HEK293T (cell line): ENCODE measurements around the gene CUL4B.

Experiments used
- ELF4 ChIP-seq: fragments of 450-650 bp; IDR thresholded peaks from 2 replicates; pipeline ENCODE4 v1.6.1; 2017; ENCODE audit warnings: antibody characterized with exemption
- FOXA1 ChIP-seq: fragments of 450-650 bp; IDR thresholded peaks from 2 replicates; pipeline ENCODE4 v1.6.1; 2016; ENCODE audit warnings: mild to moderate bottlenecking
- FOXK2 ChIP-seq: fragments of 450-650 bp; IDR thresholded peaks from 2 replicates; pipeline ENCODE4 v1.6.1; 2016; ENCODE audit warnings: mild to moderate bottlenecking
- FOXM1 ChIP-seq: fragments of 450-650 bp; IDR thresholded peaks from 2 replicates; pipeline ENCODE4 v1.6.1; 2017; ENCODE audit warnings: mild to moderate bottlenecking, borderline replicate concordance
- HDGF ChIP-seq: fragments of 450-650 bp; IDR thresholded peaks from 2 replicates; pipeline ENCODE4 v1.6.1; 2017; ENCODE audit warnings: antibody characterized with exemption, borderline replicate concordance
- L3MBTL2 ChIP-seq: fragments of 450-650 bp; conservative IDR thresholded peaks from 2 replicates; pipeline ENCODE4 v1.6.1; 2016; ENCODE audit warnings: mild to moderate bottlenecking
- NFRKB ChIP-seq: fragments of 450-650 bp; IDR thresholded peaks from 2 replicates; pipeline ENCODE4 v1.6.1; 2016; ENCODE audit warnings: mild to moderate bottlenecking, moderate library complexity
- SP1 ChIP-seq: fragments of 450-650 bp; IDR thresholded peaks from 2 replicates; pipeline ENCODE4 v1.6.1; 2017
- SUZ12 ChIP-seq: fragments of 450-650 bp; IDR thresholded peaks from 2 replicates; pipeline ENCODE4 v1.6.1; 2016; ENCODE audit warnings: mild to moderate bottlenecking
- TARDBP ChIP-seq: fragments of 450-650 bp; IDR thresholded peaks from 2 replicates; pipeline ENCODE4 v1.6.1; 2016
- ZNF384 ChIP-seq: fragments of 450-650 bp; IDR thresholded peaks from 2 replicates; pipeline ENCODE4 v1.6.1; 2016

- TF ChIP-seq SP1, result no peak
- TF ChIP-seq HDGF, result no peak
- TF ChIP-seq ZNF384, result no peak
- TF ChIP-seq TARDBP, result no peak
- TF ChIP-seq ELF4, result no peak
- no peak for TF ChIP-seq SUZ12
- no peak for TF ChIP-seq L3MBTL2
- no peak for TF ChIP-seq FOXK2
- TF ChIP-seq NFRKB, result no peak
- TF ChIP-seq FOXA1, result no peak
- no peak for TF ChIP-seq FOXM1
These were observed 48.5 kb downstream of the CUL4B start for GRCh38 chrX:120512222-120512621.
